SU-DHL-6 (cell line): ENCODE data around the gene XIRP2.

Source experiments
- H2AFZ ChIP-seq: fragments of 200-600 bp; sonication (generic); 2 replicates; pipeline ENCODE4 v1.6.1; 2014; ENCODE audit warnings: low read depth, mild to moderate bottlenecking, moderate library complexity, mixed read lengths, antibody characterized with exemption, low read length; ENCODE audit not compliant: severe bottlenecking
- H3F3A ChIP-seq: fragments of 200-600 bp; shearing (Covaris generic); 2 replicates; pipeline ENCODE4 v1.6.0; 2016; ENCODE audit warnings: antibody characterized with exemption, mild to moderate bottlenecking; ENCODE audit not compliant: insufficient read depth
- H3K27ac ChIP-seq: fragments of 200-600 bp; sonication (generic); 2 replicates; pipeline ENCODE4 v1.5.1; 2016; ENCODE audit warnings: low read depth, mild to moderate bottlenecking, low read length, moderate library complexity, mixed read lengths
- H3K27me3 ChIP-seq: fragments of 200-600 bp; sonication (generic), shearing (Covaris generic); 2 replicates; pipeline ENCODE4 v1.6.0; 2014; ENCODE audit warnings: mild to moderate bottlenecking, low read length
- H3K36me3 ChIP-seq: fragments of 200-600 bp; sonication (generic); 2 replicates; pipeline ENCODE4 v1.6.1; 2014; ENCODE audit warnings: mild to moderate bottlenecking, low read length, mixed read lengths
- H3K4me2 ChIP-seq: fragments of 300-600, 200-600 bp; shearing (Covaris generic), sonication (generic); 2 replicates; pipeline ENCODE4 v1.6.0; 2014; ENCODE audit warnings: low read length, low read depth, mild to moderate bottlenecking; ENCODE audit not compliant: poor library complexity, severe bottlenecking
- H3K4me3 ChIP-seq: fragments of 200-600 bp; sonication (generic); 2 replicates; pipeline ENCODE4 v1.5.1; 2014; ENCODE audit warnings: antibody characterized with exemption, low read length, mild to moderate bottlenecking, mixed read lengths; ENCODE audit not compliant: insufficient read depth, poor library complexity, severe bottlenecking
- H3K79me2 ChIP-seq: fragments of 200-600 bp; sonication (generic); 2 replicates; pipeline ENCODE4 v1.6.1; 2014; ENCODE audit warnings: mild to moderate bottlenecking, low read length, moderate library complexity; ENCODE audit not compliant: insufficient read depth
- H3K9ac ChIP-seq: fragments of 200-600 bp; sonication (generic); 2 replicates; pipeline ENCODE4 v1.7.0; 2014; ENCODE audit warnings: mild to moderate bottlenecking, low read length
- H3K9me2 ChIP-seq: fragments of 200-600 bp; sonication (generic); replicated peaks from 2 replicates; pipeline ENCODE4 v1.6.1; 2014; ENCODE audit warnings: low read length; ENCODE audit not compliant: insufficient read depth
- H3K9me3 ChIP-seq: fragments of 200-600 bp; sonication (generic); 2 replicates; pipeline ENCODE4 v1.6.1; 2014; ENCODE audit warnings: low read length, mixed read lengths; ENCODE audit not compliant: insufficient read depth
- H4K20me1 ChIP-seq: fragments of 200-600 bp; sonication (generic); 2 replicates; pipeline ENCODE4 v1.6.1; 2014; ENCODE audit warnings: low read depth, mild to moderate bottlenecking, antibody characterized with exemption, low read length, moderate library complexity, mixed read lengths
- CTCF ChIP-seq: fragments of 200-600 bp; sonication (generic); IDR thresholded peaks from one replicate; pipeline ENCODE4 v1.5.1; 2017; ENCODE audit warnings: antibody characterized with exemption, mild to moderate bottlenecking, low read length, moderate library complexity; ENCODE audit not compliant: insufficient read depth, poor library complexity, severe bottlenecking
- EZH2phosphoT487 ChIP-seq: fragments of 200-600 bp; sonication (generic), shearing (Covaris generic); conservative IDR thresholded peaks from 2 replicates; pipeline ENCODE4 v1.6.1; 2018; ENCODE audit warnings: mild to moderate bottlenecking, antibody characterized with exemption, low read length, moderate library complexity, mixed read lengths

The XIRP2 gene

GRCh38 chr2:166891727-166892126, 3.4 kb downstream of the XIRP2 start:
- no peak overlapping the region for H3K9ac ChIP-seq
- no peaks in the 10 kb centered on the region for H3F3A ChIP-seq
- H3K79me2 ChIP-seq: no peaks in the 10 kb centered on the region
- no peak overlapping the region for H3K4me2 ChIP-seq
- no peaks in the 10 kb centered on the region for H3K27me3 ChIP-seq
- no peak overlapping the region for H3K27ac ChIP-seq
- H3K36me3 ChIP-seq: no peaks in the 10 kb centered on the region
- H2AFZ ChIP-seq: no peak overlapping the region
- H3K9me2 ChIP-seq: 0 out of 2 replicates have a peak, but pooled peaks cover 2% of the 10 kb centered on the region
- H4K20me1 ChIP-seq: no peaks in the 10 kb centered on the region
- H3K9me3 ChIP-seq: no peaks in the 10 kb centered on the region
- TF ChIP-seq CTCF (no peak), EZH2phosphoT487 (no peak)
- no peak overlapping the region for H3K4me3 ChIP-seq

- H3K9me2 ChIP-seq: 0 out of 2 replicates have a peak, but pooled peaks cover 2% of the 10 kb centered on the region
- no peak overlapping the region for H3K4me3 ChIP-seq
- H3K79me2 ChIP-seq: no peaks in the 10 kb centered on the region
- TF ChIP-seq EZH2phosphoT487: no peak
- no peak for TF ChIP-seq CTCF
- no peak overlapping the region for H2AFZ ChIP-seq
- no peak overlapping the region for H3K4me2 ChIP-seq
- no peaks in the 10 kb centered on the region for H3K36me3 ChIP-seq
- H3K27ac ChIP-seq: no peak overlapping the region
- no peaks in the 10 kb centered on the region for H3F3A ChIP-seq
- no peak overlapping the region for H3K9ac ChIP-seq
- H3K27me3 ChIP-seq: no peaks in the 10 kb centered on the region
- H4K20me1 ChIP-seq: no peaks in the 10 kb centered on the region
- H3K9me3 ChIP-seq: no peaks in the 10 kb centered on the region
These were observed 4.1 kb downstream of the XIRP2 start for GRCh38 chr2:166892397-166892796.

- no peak overlapping the region for H3K4me2 ChIP-seq
- H3K27me3 ChIP-seq: no peaks in the 10 kb centered on the region
- TF ChIP-seq EZH2phosphoT487 (no peak), CTCF (no peak)
- H3K79me2 ChIP-seq: no peaks in the 10 kb centered on the region
- H3F3A ChIP-seq: no peaks in the 10 kb centered on the region
- H2AFZ ChIP-seq: no peak overlapping the region
- 0 out of 2 replicates have a peak, but pooled peaks cover 2% of the 10 kb centered on the region for H3K9me2 ChIP-seq
- H4K20me1 ChIP-seq: no peaks in the 10 kb centered on the region
- no peaks in the 10 kb centered on the region for H3K36me3 ChIP-seq
- H3K4me3 ChIP-seq: no peak overlapping the region
- no peak overlapping the region for H3K27ac ChIP-seq
- no peaks in the 10 kb centered on the region for H3K9me3 ChIP-seq
- H3K9ac ChIP-seq: no peak overlapping the region
These were observed 7.0 kb downstream of the XIRP2 start for GRCh38 chr2:166895243-166895642.
